K562 (cell line): ENCODE data around the gene RPUSD2. TPM values are rescaled to one million over a fixed set of nuclear protein-coding genes. Genes with fewer than 3 reads are reported as not detected.

ENCODE experiments used
- CBX8 ChIP-seq: fragments of 200-600 bp; sonication (generic); IDR thresholded peaks from 2 replicates; pipeline ENCODE4 v1.6.1; 2012; ENCODE audit warnings: borderline replicate concordance, mixed run types, low read depth, mild to moderate bottlenecking, moderate library complexity, mixed read lengths, low read length, control low read depth, inconsistent platforms; ENCODE audit not compliant: poor library complexity, severe bottlenecking; ENCODE audit errors: extremely low read depth
- COPS2 ChIP-seq: fragments of 450-650 bp; conservative IDR thresholded peaks from 2 replicates; pipeline ENCODE4 v1.6.1; 2016; ENCODE audit warnings: mild to moderate bottlenecking, moderate library complexity
- EP400 ChIP-seq: fragments of 450-650 bp; IDR thresholded peaks from 2 replicates; pipeline ENCODE4 v1.6.1; 2017; ENCODE audit warnings: antibody characterized with exemption, mild to moderate bottlenecking, moderate library complexity
- ETV1 ChIP-seq: fragments of 450-650 bp; conservative IDR thresholded peaks from 2 replicates; pipeline ENCODE4 v1.6.1; 2016; ENCODE audit warnings: missing genetic modification characterization, control low read depth, low read depth, missing compliant biosample characterization
- FUS ChIP-seq: fragments of 200-400 bp; formaldehyde crosslinking; optimal IDR thresholded peaks from 2 replicates; pipeline ENCODE3; 2017; ENCODE audit warnings: low read depth, low read length
- HOMEZ ChIP-seq: fragments of 250-450 bp; sonication (Bioruptor Pico); IDR thresholded peaks from 2 replicates; pipeline ENCODE4 v1.4.0; 2020; ENCODE audit warnings: mild to moderate bottlenecking, moderate library complexity
- IRF2 ChIP-seq: sonication (generic); formaldehyde crosslinking; IDR thresholded peaks from 2 replicates; pipeline ENCODE4 v1.8.1; 2022; ENCODE audit warnings: mild to moderate bottlenecking, missing genetic modification reagents
- MTA1 ChIP-seq: fragments of 450-650 bp; IDR thresholded peaks from 2 replicates; pipeline ENCODE4 v1.6.1; 2017; ENCODE audit warnings: borderline replicate concordance
- NCOA4 ChIP-seq: fragments of 450-650 bp; IDR thresholded peaks from 2 replicates; pipeline ENCODE4 v1.6.1; 2018; ENCODE audit warnings: mild to moderate bottlenecking; ENCODE audit not compliant: partially characterized antibody
- NFIC ChIP-seq: fragments of 450-650 bp; IDR thresholded peaks from 2 replicates; pipeline ENCODE4 v1.6.1; 2017; ENCODE audit warnings: mild to moderate bottlenecking, inconsistent platforms
- OTX1 ChIP-seq: fragments of 450-650 bp; formaldehyde crosslinking; IDR thresholded peaks from 2 replicates; pipeline ENCODE4 v1.4.0; 2022; ENCODE audit warnings: mild to moderate bottlenecking
- POLR3A ChIP-seq: IDR thresholded peaks from 2 replicates; pipeline ENCODE4 v1.6.1; 2011; ENCODE audit warnings: borderline replicate concordance, mild to moderate bottlenecking, moderate library complexity; ENCODE audit not compliant: insufficient read length, insufficient read depth; ENCODE audit errors: extremely low read depth
- PURB ChIP-seq: sonication (generic); formaldehyde crosslinking; IDR thresholded peaks from 2 replicates; pipeline ENCODE4 v1.9.0; 2021; ENCODE audit warnings: low read depth, mild to moderate bottlenecking, missing genetic modification reagents
- RBM17 ChIP-seq: fragments of 200-400 bp; formaldehyde crosslinking; IDR thresholded peaks from 2 replicates; pipeline ENCODE4 v1.6.1; 2017; ENCODE audit warnings: low read depth, mild to moderate bottlenecking, low read length, borderline replicate concordance
- RBM25 ChIP-seq: fragments of 200-400 bp; formaldehyde crosslinking; IDR thresholded peaks from 2 replicates; pipeline ENCODE4 v1.6.1; 2018; ENCODE audit warnings: low read length, low read depth, moderate library complexity; ENCODE audit not compliant: severe bottlenecking
- TBL1XR1 ChIP-seq, 2 experiments: IDR thresholded peaks; 2 replicates each; pipeline ENCODE4 v1.6.1; 2012; ENCODE audit warnings: improper control_type of control experiment in 2 of 2, low read length in 2 of 2, mild to moderate bottlenecking in 1 of 2
- TCF7L2 ChIP-seq: fragments of 150-350 bp; IDR thresholded peaks from 2 replicates; pipeline ENCODE4 v1.6.1; 2016; ENCODE audit warnings: low read depth, mild to moderate bottlenecking, low read length, moderate library complexity
- ZBTB12 ChIP-seq: fragments of 250-450 bp; sonication (Bioruptor Pico); IDR thresholded peaks from 2 replicates; pipeline ENCODE4 v1.4.0; 2020
- ZBTB26 ChIP-seq: fragments of 450-650 bp; formaldehyde crosslinking; IDR thresholded peaks from 2 replicates; pipeline ENCODE4 v1.4.0; 2022; ENCODE audit warnings: missing genetic modification characterization
- ZNF121 ChIP-seq: sonication (generic); formaldehyde crosslinking; conservative IDR thresholded peaks from 2 replicates; pipeline ENCODE4 v1.8.0; 2022; ENCODE audit warnings: missing genetic modification reagents
- ZNF174 ChIP-seq: fragments of 250-450 bp; sonication (Bioruptor Pico); IDR thresholded peaks from 2 replicates; pipeline ENCODE4 v1.4.0; 2020; ENCODE audit warnings: mild to moderate bottlenecking
- ZNF197 ChIP-seq: fragments of 200-800 bp; sonication (Bioruptor generic); IDR thresholded peaks from 2 replicates; pipeline ENCODE4 v1.6.1; 2016; ENCODE audit warnings: low read depth, missing genetic modification characterization, missing compliant biosample characterization
- ZNF212 ChIP-seq: fragments of 450-650 bp; formaldehyde crosslinking; IDR thresholded peaks from 2 replicates; pipeline ENCODE4 v1.4.0; 2020; ENCODE audit warnings: mild to moderate bottlenecking
- ZNF224 ChIP-seq: sonication (generic); formaldehyde crosslinking; IDR thresholded peaks from 2 replicates; pipeline ENCODE4 v1.8.0; 2022; ENCODE audit warnings: mild to moderate bottlenecking, missing genetic modification reagents
- polyA plus RNA-seq, 8 experiments: library from polyadenylated mRNA; depleted of rRNA in 4 of 8; stranded (reverse) in 5 of 8; unstranded in 3 of 8; fragments of >200 nt; fragmentation: Nextera tagmentation in 2 of 8; fragmentation: Illumina TruSeq in 1 of 8; extraction: Ambion mirVana in 2 of 8; extraction: Trizol in 1 of 8; gene quantifications; 2 replicates each; pipeline versions ENCODE4 v1.2.1 to v1.2.3, GENCODE V29; 2011 to 2014; ENCODE audit warnings: inconsistent platforms in 1 of 8, missing spikeins in 1 of 8
- total RNA-seq, 7 experiments: library from RNA; depleted of rRNA in 6 of 7; stranded (reverse); fragments of >200 nt in 6 of 7; fragmentation: Illumina TruSeq in 2 of 7; extraction: Trizol in 2 of 7; gene quantifications; 2 replicates each; pipeline versions ENCODE4 v1.2.1 to v1.2.3, GENCODE V29; 2011 to 2021; ENCODE audit warnings: low replicate concordance in 1 of 7

Gene RPUSD2
- total and polyA plus RNA-seq, 9 of the 15 experiments (the other 6 are each of a cell fraction or from before 2014, with no cell fraction given), result 3.7 to 30.2 (median 14.3) TPM

- TF ChIP-seq ZNF224 (CRISPR knock-in tag) (no peak), MTA1 (no peak), TBL1XR1 (IDR thresholded peaks at IDR 0.05; ENCODE audit: low read length in 2 of 2) (no peak), RBM17 (no peak), ZBTB12 (CRISPR knock-in tag) (no peak), ZNF174 (CRISPR knock-in tag) (no peak), ZNF121 (CRISPR knock-in tag) (no peak), EP400 (peak; percentile 56), ZNF212 (CRISPR knock-in tag) (no peak), ZNF197 (CRISPR knock-in tag) (no peak), OTX1 (CRISPR knock-in tag) (no peak), HOMEZ (CRISPR knock-in tag) (no peak), COPS2 (no peak), NCOA4 (no peak), POLR3A (no peak), FUS (no peak), TCF7L2 (no peak), CBX8 (no peak), NFIC (no peak), PURB (CRISPR knock-in tag) (no peak), ETV1 (tag) (peak; percentile 87), RBM25 (no peak), IRF2 (no peak), ZBTB26 (CRISPR knock-in tag) (no peak)
Observed at GRCh38 chr15:40564591-40565332, 4.3 kb upstream of the RPUSD2 start, which contains the start of gene CCDC32 (continued).
